Gastroesophageal sphincter (tissue), 3 donors: Measurements from ENCODE around the gene ABCA4.

Experiments
- POLR2A ChIP-seq, 2 donors: fragments of 450-650 bp; IDR thresholded peaks; one replicate each; pipeline ENCODE4 v1.6.1; 2017; ENCODE audit warnings: antibody characterized with exemption in 2 of 2, mild to moderate bottlenecking in 2 of 2, moderate library complexity in 1 of 2
- TF ChIP-seq, protein P1 (sequence below), 4 experiments: fragments of 200-600 bp in 2 of 4; fragments of 450-650 bp in 2 of 4; sonication (generic) in 1 of 4; IDR thresholded peaks; one replicate each; pipeline ENCODE4 v1.5.1; 2017 to 2019; ENCODE audit warnings: antibody characterized with exemption in 4 of 4, mild to moderate bottlenecking in 2 of 4, moderate library complexity in 2 of 4

DNA sequence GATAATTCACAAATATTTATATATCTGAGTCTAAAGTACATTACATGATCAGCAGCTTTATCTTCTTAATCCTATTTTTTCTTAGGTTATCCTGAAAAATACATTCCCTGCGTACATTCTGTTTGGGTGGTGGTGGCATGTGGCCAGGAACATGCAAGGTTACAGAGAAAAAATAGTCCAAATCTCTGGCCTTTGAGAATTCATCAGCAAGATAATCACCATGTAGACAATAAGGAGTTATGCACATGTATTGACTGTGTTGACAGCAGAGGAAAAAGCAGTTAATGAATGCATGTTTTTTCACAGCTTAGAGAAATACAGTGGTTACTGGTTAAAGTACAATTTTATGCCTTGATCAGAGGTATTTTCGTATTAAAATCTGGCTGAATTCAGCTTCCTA is 49.0 kb downstream of the ABCA4 start:
- TF ChIP-seq, protein P1, sequence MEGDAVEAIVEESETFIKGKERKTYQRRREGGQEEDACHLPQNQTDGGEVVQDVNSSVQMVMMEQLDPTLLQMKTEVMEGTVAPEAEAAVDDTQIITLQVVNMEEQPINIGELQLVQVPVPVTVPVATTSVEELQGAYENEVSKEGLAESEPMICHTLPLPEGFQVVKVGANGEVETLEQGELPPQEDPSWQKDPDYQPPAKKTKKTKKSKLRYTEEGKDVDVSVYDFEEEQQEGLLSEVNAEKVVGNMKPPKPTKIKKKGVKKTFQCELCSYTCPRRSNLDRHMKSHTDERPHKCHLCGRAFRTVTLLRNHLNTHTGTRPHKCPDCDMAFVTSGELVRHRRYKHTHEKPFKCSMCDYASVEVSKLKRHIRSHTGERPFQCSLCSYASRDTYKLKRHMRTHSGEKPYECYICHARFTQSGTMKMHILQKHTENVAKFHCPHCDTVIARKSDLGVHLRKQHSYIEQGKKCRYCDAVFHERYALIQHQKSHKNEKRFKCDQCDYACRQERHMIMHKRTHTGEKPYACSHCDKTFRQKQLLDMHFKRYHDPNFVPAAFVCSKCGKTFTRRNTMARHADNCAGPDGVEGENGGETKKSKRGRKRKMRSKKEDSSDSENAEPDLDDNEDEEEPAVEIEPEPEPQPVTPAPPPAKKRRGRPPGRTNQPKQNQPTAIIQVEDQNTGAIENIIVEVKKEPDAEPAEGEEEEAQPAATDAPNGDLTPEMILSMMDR (IDR thresholded peaks at IDR 0.05) = no peak
- no peak for TF ChIP-seq POLR2A (IDR thresholded peaks at IDR 0.05)
